A673 (cell line): ENCODE results near the gene ABCB8.

ENCODE experiments used
- CTCF ChIP-seq: fragments of 300-800, 200-600 bp; sonication (generic); conservative IDR thresholded peaks from 2 replicates; pipeline ENCODE4 v1.5.1; 2017; ENCODE audit warnings: low read depth, mild to moderate bottlenecking, antibody characterized with exemption, low read length, moderate library complexity, mixed read lengths
- EZH2 ChIP-seq: fragments of 200-600 bp; sonication (generic); IDR thresholded peaks from 2 replicates; pipeline ENCODE4 v1.6.1; 2017; ENCODE audit warnings: borderline replicate concordance, low read depth, mild to moderate bottlenecking, mixed read lengths, antibody characterized with exemption, low read length; ENCODE audit not compliant: poor library complexity, severe bottlenecking

- TF ChIP-seq CTCF (no peak), EZH2 (no peak)
These were observed 47.8 kb downstream of the ABCB8 start for GRCh38 chr7:151075978-151076426.
